ENCODE data around the gene COL6A6.

COL6A6 gene

GRCh38 chr3:130516645-130517512, at the start of gene COL6A6:
Gene COL6A6, plus strand, starts transcription at chr3:130517177. Its CDS starts 43,188 bp downstream, at chr3:130560365.
- DNase-seq (ENCODE audit: low read depth in 2 of 2) = no peak

- DNase-seq (ENCODE audit: low read depth in 2 of 2) = no peak
Measured at GRCh38 chr3:130468311-130468710, 48.7 kb upstream of the COL6A6 start.

- no peak for DNase-seq (ENCODE audit: low read depth in 2 of 2)
Measured at GRCh38 chr3:130470126-130470525, 46.9 kb upstream of the COL6A6 start.

GRCh38 chr3:130473416-130473815, 43.6 kb upstream of the COL6A6 start:
- DNase-seq (ENCODE audit: low read depth in 2 of 2) = no peak

GRCh38 chr3:130480736-130481135, 36.2 kb upstream of the COL6A6 start:
- no peak for DNase-seq (ENCODE audit: low read depth in 2 of 2)

- DNase-seq (ENCODE audit: low read depth in 2 of 2) = no peak
Measured at GRCh38 chr3:130488288-130488687, 28.7 kb upstream of the COL6A6 start.

GRCh38 chr3:130488769-130489450, 28.1 kb upstream of the COL6A6 start:
- DNase-seq (ENCODE audit: low read depth in 2 of 2) = no peak

GRCh38 chr3:130490241-130490640, 26.7 kb upstream of the COL6A6 start:
- DNase-seq (ENCODE audit: low read depth in 2 of 2) = no peak

- DNase-seq (ENCODE audit: low read depth in 2 of 2) = no peak
Measured at GRCh38 chr3:130491431-130491830, 25.5 kb upstream of the COL6A6 start.

GRCh38 chr3:130504701-130505100, 12.3 kb upstream of the COL6A6 start:
- DNase-seq (ENCODE audit: low read depth in 2 of 2) = no peak

GRCh38 chr3:130506031-130506430, 10.9 kb upstream of the COL6A6 start:
- DNase-seq (ENCODE audit: low read depth in 2 of 2) = no peak

- DNase-seq (ENCODE audit: low read depth in 2 of 2) = no peak
Measured at GRCh38 chr3:130507746-130508145, 9.2 kb upstream of the COL6A6 start.

- no peak for DNase-seq (ENCODE audit: low read depth in 2 of 2)
Measured at GRCh38 chr3:130509008-130509407, 8.0 kb upstream of the COL6A6 start.

- DNase-seq (ENCODE audit: low read depth in 2 of 2) = no peak
Measured at GRCh38 chr3:130514681-130515080, 2.3 kb upstream of the COL6A6 start.

- no peak for DNase-seq (ENCODE audit: low read depth in 2 of 2)
Measured at GRCh38 chr3:130515755-130516154, 1.2 kb upstream of the COL6A6 start.

- no peak for DNase-seq (ENCODE audit: low read depth in 2 of 2)
Measured at GRCh38 chr3:130517602-130518001, 625 bp downstream of the COL6A6 start.

- no peak for DNase-seq (ENCODE audit: low read depth in 2 of 2)
Measured at GRCh38 chr3:130519754-130520153, 2.8 kb downstream of the COL6A6 start.

- no peak for DNase-seq (ENCODE audit: low read depth in 2 of 2)
Measured at GRCh38 chr3:130522399-130522798, 5.4 kb downstream of the COL6A6 start.

- DNase-seq (ENCODE audit: low read depth in 2 of 2) = no peak
Measured at GRCh38 chr3:130527426-130527825, 10.4 kb downstream of the COL6A6 start.

- DNase-seq (ENCODE audit: low read depth in 2 of 2) = no peak
Measured at GRCh38 chr3:130528120-130528519, 11.1 kb downstream of the COL6A6 start.

- no peak for DNase-seq (ENCODE audit: low read depth in 2 of 2)
Measured at GRCh38 chr3:130529486-130530215, 12.7 kb downstream of the COL6A6 start.

- DNase-seq (ENCODE audit: low read depth in 2 of 2) = no peak
Measured at GRCh38 chr3:130533247-130533646, 16.3 kb downstream of the COL6A6 start.

All from stimulated activated CD8-positive, alpha-beta memory T cell treated with anti-CD3 and anti-CD28 coated beads, Interleukin-7, amount 100 ng/mL, for 1 hour (primary cell).